Kidney epithelial cell (primary cell): ENCODE data around the gene POLA1. TPM values are rescaled to one million over a fixed set of nuclear protein-coding genes. Genes with fewer than 3 reads are reported as not detected.
A peak's percentile ranks its signal among the peaks of the same experiment; 100 is the strongest.

Experiments
- DNase-seq: peaks from one replicate; pipeline ENCODE4 v3.0.0-alpha.2; 2010; ENCODE audit warnings: low read depth
- H3K27me3 ChIP-seq: 2 replicates; pipeline ENCODE4 v1.6.0; 2011; ENCODE audit warnings: low read length; ENCODE audit not compliant: control insufficient read depth, insufficient read depth
- H3K36me3 ChIP-seq: 2 replicates; pipeline ENCODE4 v1.5.1; 2011; ENCODE audit warnings: low read length; ENCODE audit not compliant: control insufficient read depth, insufficient read depth
- H3K4me3 ChIP-seq: 2 replicates; pipeline ENCODE4 v1.5.1; 2011; ENCODE audit warnings: low read depth, mild to moderate bottlenecking, control low read depth, low read length
- CTCF ChIP-seq: IDR thresholded peaks from 2 replicates; pipeline ENCODE4 v1.5.1; 2011; ENCODE audit warnings: mild to moderate bottlenecking, moderate library complexity, low read length, control low read depth, inconsistent platforms; ENCODE audit not compliant: insufficient read depth, poor library complexity, severe bottlenecking
- total RNA-seq: library from RNA; depleted of rRNA; stranded (reverse); fragments of >200 nt; gene quantifications from 2 replicates; pipeline ENCODE4 v1.2.3, GENCODE V29; 2015

Gene POLA1
- total RNA-seq, 1 donor from 2014 or later = 6.2 TPM

DNA sequence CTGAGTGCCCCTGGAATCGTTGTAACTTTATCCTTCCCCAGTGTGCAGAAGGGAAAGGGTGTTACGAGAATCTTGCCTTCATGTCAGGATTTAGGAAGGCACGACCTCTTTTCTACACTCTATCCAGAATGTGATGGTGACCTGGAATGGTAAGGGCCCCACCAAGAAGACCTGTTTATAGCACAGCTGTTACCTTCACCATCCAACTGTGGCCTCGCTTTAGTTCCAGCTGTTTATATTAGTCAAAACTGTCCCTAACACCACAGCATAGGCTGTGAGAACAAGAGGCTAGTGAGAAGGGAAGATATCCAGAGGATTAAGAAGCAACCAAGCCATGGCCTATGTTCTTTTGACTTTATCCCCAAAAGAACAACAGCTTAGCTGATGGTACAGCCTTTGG is 294.0 kb downstream of the POLA1 start:
- no peak for DNase-seq
- Histone ChIP-seq H3K36me3 (no peaks in the 10 kb centered on the region), H3K4me3 (no peak overlapping the region), H3K27me3 (no peaks in the 10 kb centered on the region)
- no peak for TF ChIP-seq CTCF

- no peak for DNase-seq
- Histone ChIP-seq H3K36me3 (no peaks in the 10 kb centered on the region), H3K27me3 (no peaks in the 10 kb centered on the region), H3K4me3 (no peak overlapping the region)
- no peak for TF ChIP-seq CTCF
Measured at GRCh38 chrX:24988314-24988713, 294.6 kb downstream of the POLA1 start.

DNA sequence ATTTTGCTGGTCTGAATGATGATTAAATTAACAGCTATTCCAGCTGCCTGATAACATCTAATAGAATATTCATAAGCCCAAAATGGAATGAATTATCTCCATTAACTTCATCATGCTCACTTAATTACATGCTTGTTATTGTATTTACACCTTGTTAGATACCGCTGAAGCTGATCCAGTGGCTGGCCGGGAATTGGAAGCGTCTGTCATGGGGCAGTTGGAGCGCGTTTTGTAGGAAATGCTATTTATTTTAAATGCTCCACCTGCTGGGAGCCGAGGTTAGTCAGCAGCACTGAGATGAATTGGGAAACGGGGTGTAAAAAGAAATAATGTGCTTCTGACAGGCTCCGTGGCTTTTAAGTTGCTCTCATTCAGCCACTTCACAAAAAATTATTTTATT is 296.8 kb downstream of the POLA1 start:
- DNase-seq = no peak
- TF ChIP-seq CTCF = peak; percentile 14
- H3K36me3 ChIP-seq = no peaks in the 10 kb centered on the region
- no peaks in the 10 kb centered on the region for H3K27me3 ChIP-seq
- no peak overlapping the region for H3K4me3 ChIP-seq

GRCh38 chrX:24993879-24994278 is 300.2 kb downstream of the POLA1 start:
- no peaks in the 10 kb centered on the region for H3K36me3 ChIP-seq
- no peaks in the 10 kb centered on the region for H3K27me3 ChIP-seq
- TF ChIP-seq CTCF = no peak
- no peak for DNase-seq
- H3K4me3 ChIP-seq = no peak overlapping the region

- no peak for TF ChIP-seq CTCF
- no peak for DNase-seq
- Histone ChIP-seq H3K27me3 (no peaks in the 10 kb centered on the region), H3K36me3 (no peaks in the 10 kb centered on the region), H3K4me3 (no peak overlapping the region)
Measured at GRCh38 chrX:24996096-24996709, 302.5 kb downstream of the POLA1 start.

GRCh38 chrX:24999511-24999910 is 305.8 kb downstream of the POLA1 start:
- DNase-seq = no peak
- no peak overlapping the region for H3K4me3 ChIP-seq
- H3K27me3 ChIP-seq = peaks cover 22% of the 10 kb centered on the region
- TF ChIP-seq CTCF = no peak
- no peaks in the 10 kb centered on the region for H3K36me3 ChIP-seq
